ENCODE measurements around the gene CSH2. TPM values are rescaled to one million over a fixed set of nuclear protein-coding genes. Genes with fewer than 3 reads are reported as not detected.

Gene CSH2
- total and polyA plus RNA-seq, 2 of the 13 experiments (the other 11 are each of a cell fraction or from before 2014, with no cell fraction given) = not detected

DNA sequence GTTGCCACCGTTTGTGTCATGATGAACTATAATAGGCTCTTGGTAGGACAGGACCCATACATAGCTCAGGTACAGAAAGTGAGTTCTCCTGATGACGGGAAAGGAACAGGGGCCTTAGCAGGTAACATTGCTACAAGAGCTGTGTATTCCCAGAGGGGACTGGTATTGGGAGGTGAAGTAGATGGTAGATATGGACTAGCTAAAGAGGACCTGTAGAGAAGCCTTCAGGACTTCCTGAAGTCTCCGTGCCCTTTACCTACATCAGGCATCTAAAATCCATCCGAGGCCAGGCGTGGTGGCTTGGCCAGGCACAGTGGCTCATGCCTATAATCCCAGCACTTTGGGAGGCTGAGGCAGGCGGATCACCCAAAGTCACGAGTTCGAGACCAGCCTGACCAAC lies 18.3 kb downstream of the CSH2 start (continued):
- TF ChIP-seq, protein P1, sequence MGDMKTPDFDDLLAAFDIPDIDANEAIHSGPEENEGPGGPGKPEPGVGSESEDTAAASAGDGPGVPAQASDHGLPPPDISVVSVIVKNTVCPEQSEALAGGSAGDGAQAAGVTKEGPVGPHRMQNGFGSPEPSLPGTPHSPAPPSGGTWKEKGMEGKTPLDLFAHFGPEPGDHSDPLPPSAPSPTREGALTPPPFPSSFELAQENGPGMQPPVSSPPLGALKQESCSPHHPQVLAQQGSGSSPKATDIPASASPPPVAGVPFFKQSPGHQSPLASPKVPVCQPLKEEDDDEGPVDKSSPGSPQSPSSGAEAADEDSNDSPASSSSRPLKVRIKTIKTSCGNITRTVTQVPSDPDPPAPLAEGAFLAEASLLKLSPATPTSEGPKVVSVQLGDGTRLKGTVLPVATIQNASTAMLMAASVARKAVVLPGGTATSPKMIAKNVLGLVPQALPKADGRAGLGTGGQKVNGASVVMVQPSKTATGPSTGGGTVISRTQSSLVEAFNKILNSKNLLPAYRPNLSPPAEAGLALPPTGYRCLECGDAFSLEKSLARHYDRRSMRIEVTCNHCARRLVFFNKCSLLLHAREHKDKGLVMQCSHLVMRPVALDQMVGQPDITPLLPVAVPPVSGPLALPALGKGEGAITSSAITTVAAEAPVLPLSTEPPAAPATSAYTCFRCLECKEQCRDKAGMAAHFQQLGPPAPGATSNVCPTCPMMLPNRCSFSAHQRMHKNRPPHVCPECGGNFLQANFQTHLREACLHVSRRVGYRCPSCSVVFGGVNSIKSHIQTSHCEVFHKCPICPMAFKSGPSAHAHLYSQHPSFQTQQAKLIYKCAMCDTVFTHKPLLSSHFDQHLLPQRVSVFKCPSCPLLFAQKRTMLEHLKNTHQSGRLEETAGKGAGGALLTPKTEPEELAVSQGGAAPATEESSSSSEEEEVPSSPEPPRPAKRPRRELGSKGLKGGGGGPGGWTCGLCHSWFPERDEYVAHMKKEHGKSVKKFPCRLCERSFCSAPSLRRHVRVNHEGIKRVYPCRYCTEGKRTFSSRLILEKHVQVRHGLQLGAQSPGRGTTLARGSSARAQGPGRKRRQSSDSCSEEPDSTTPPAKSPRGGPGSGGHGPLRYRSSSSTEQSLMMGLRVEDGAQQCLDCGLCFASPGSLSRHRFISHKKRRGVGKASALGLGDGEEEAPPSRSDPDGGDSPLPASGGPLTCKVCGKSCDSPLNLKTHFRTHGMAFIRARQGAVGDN (CRISPR knock-in tag; IDR thresholded peaks at IDR 0.05) = 0 out of 2 replicates have a peak, but pooled peaks have one; percentile 16
- TF ChIP-seq ZNF572 (CRISPR knock-in tag; IDR thresholded peaks at IDR 0.05) = 0 out of 2 replicates have a peak, but pooled peaks have one; percentile 68
- no peak for TF ChIP-seq YY1 (IDR thresholded peaks at IDR 0.05; ENCODE audit: insufficient read depth, insufficient replicate concordance, low read depth, low read length)
- TF ChIP-seq CBX5 (CRISPR knock-in tag; IDR thresholded peaks at IDR 0.05; ENCODE audit: borderline replicate concordance) = no peak
- no peak for TF ChIP-seq ZBTB43 (CRISPR knock-in tag; conservative IDR thresholded peaks at IDR 0.05)
- no peak for TF ChIP-seq MXD1 (CRISPR knock-in tag; IDR thresholded peaks at IDR 0.05)

GRCh38 chr17:63854709-63855108 lies 18.8 kb downstream of the CSH2 start:
- Histone ChIP-seq H2AFZ (ENCODE audit: low read length) (no peak overlapping the region), H3K4me1 (ENCODE audit: insufficient read depth, low read length) (peaks cover 56% of the 10 kb centered on the region), H3K9me3 (ENCODE audit: low read length) (no peaks in the 10 kb centered on the region), H3K27me3 (ENCODE audit: control insufficient read depth in 1 of 2, insufficient read depth in 2 of 2, low read length in 2 of 2) (peaks cover 0 to 9% of the 10 kb centered on the region in 2 experiments; a peak in 3 of 5 replicates), H3K9ac (ENCODE audit: insufficient read depth, low read depth, low read length) (no peak overlapping the region), H4K20me1 (ENCODE audit: insufficient read depth, low read length) (no peaks in the 10 kb centered on the region), H3K27ac (ENCODE audit: extremely low read length, insufficient read depth, low read length) (peak overlapping the region; percentile 58), H3K79me2 (ENCODE audit: insufficient read depth, low read length) (no peaks in the 10 kb centered on the region), H3K4me3 (replicated peaks in 1 of 3; ENCODE audit: insufficient read depth in 1 of 3, low read depth in 2 of 3, low read length in 3 of 3) (peak overlapping the region in 1 of 3 experiments; percentile 26; a peak in 2 of 6 replicates), H3K4me2 (ENCODE audit: low read depth, low read length) (peak overlapping the region; percentile 65), H3K36me3 (replicated peaks in 1 of 2; ENCODE audit: control insufficient read depth in 1 of 2, insufficient read depth in 2 of 2, low read length in 2 of 2) (no peaks in the 10 kb centered on the region)
- 2% methylated on average over 5 of the region's 5 CpGs for WGBS (ENCODE audit: low lambda C conversion rate)
- no peak for FAIRE-seq
- peak; percentile 67 for ATAC-seq
- intact Hi-C loops (cut with micrococcal nuclease; ENCODE audit: unreplicated experiment) (no loop called here), in situ Hi-C loops (cut with HindIII; ENCODE audit: extremely low pct_ligation_motif_present, low pct_unique_long_range_greater_than_20kb) (no loop called here)
- DNase-seq (ENCODE audit: low spot score) = peak; percentile 41
- ChIA-PET CTCF (ENCODE audit: low intra/inter-chr PET ratio, low total read pairs) (no interaction called here), POLR2A (interaction anchor here (1.4 kb wide), 1 partner anchor 11 kb away, joined by 5 read pairs; no protein-coding TSS in a partner anchor)
- no TSS peak for BruUV-seq (replicated peaks)
- no peak for TF ChIP-seq KDM5B (CRISPR knock-in tag; IDR thresholded peaks at IDR 0.05; ENCODE audit: borderline replicate concordance)
- TF ChIP-seq ZNF501 (CRISPR knock-in tag; IDR thresholded peaks at IDR 0.05) = no peak
- no peak for TF ChIP-seq NAIF1 (CRISPR knock-in tag; IDR thresholded peaks at IDR 0.05; ENCODE audit: borderline replicate concordance)
- no peak for TF ChIP-seq ZNF207 (IDR thresholded peaks at IDR 0.05; ENCODE audit: borderline replicate concordance)
- TF ChIP-seq ZNF703 (CRISPR knock-in tag; IDR thresholded peaks at IDR 0.05; ENCODE audit: borderline replicate concordance) = no peak
- TF ChIP-seq REPIN1 (CRISPR knock-in tag; IDR thresholded peaks at IDR 0.05; ENCODE audit: borderline replicate concordance, low read depth) = 0 out of 2 replicates have a peak, but pooled peaks have one; percentile 55
- no peak for TF ChIP-seq ZSCAN5A (CRISPR knock-in tag; IDR thresholded peaks at IDR 0.05; ENCODE audit: borderline replicate concordance)
- no peak for TF ChIP-seq KDM1A (CRISPR knock-in tag; IDR thresholded peaks at IDR 0.05)
- no peak for TF ChIP-seq ZNF367 (CRISPR knock-in tag; IDR thresholded peaks at IDR 0.05; ENCODE audit: borderline replicate concordance)
- TF ChIP-seq ZFP1 (CRISPR knock-in tag; IDR thresholded peaks at IDR 0.05) = no peak
